ENCODE measurements around the gene TFAP2D.

Gene TFAP2D

DNA sequence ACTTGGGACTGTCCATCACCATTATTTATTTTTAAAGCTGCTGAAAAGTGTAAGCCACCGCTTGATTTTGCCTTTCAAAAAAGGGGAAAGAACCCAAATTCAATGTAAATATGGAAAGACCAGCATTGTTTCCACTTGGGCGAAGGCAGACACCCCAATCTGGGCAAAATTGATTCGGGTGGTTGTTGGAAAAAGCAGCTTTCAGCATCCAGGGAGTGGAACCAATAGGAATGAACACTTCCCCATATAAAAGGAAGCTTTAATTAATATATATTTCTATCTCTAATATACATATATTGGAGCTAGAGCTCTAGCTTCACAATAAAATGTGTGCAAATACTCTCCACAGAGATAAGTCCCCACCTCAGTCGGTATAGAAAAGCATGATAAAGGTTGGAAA lies at the start of gene TFAP2D:
TSS of gene TFAP2D (plus strand) at position 301 of the 400 bp plus-strand sequence. CDS start 530 bp downstream, outside the sequence.
- no peak for DNase-seq

GRCh38 chr6:50663806-50664205 lies 49.5 kb upstream of the TFAP2D start:
- DNase-seq, result no peak

GRCh38 chr6:50666089-50666488 lies 47.2 kb upstream of the TFAP2D start:
- DNase-seq, result no peak

DNA sequence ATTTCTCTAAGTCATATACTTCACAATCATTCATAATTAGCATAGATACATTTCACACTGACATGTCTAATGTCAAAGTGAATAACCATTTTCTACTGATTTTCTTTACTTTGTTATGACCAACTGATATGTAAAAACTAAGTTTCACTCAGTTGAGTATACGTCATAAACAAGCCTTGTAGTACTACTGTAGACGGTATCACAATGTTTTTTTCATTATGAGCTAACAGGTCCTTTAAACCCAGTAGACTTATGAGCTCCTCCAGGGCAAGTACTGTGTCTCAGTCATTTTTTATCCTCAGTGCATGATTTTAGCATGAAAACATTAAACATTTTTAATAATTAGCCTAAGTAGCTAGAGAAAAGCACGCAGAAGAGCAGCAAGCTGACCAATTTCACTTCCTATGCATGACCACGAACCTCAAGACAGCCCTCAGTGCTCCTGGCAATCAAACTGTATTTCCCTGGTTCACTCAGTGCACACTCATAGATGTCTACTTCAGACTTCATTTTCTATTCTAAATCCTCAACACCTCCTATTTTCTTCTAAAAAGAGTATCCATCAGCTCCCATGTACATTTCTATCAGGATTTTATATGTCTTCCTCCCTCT lies 32.0 kb upstream of the TFAP2D start:
- no peak for DNase-seq

DNA sequence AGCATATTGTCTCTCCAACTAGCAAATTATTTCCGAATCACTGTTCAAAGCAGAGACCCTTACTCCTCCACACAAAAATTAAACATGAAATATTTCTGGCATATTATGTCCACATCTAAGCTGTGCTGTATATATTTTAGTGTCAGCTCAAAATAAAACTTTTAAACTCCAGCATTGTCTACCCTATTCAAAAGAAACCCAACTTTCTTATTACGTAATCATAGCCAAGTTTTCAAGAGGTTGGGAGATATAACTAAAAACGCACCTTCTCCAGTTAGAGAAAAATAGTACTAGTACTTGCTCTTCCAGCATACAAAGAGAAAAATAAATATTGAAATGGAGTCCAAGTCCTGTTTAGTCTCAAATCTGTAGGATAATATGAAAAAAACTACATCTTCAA lies 24.1 kb upstream of the TFAP2D start:
- no peak for DNase-seq

- no peak for DNase-seq
These were observed 21.4 kb upstream of the TFAP2D start for GRCh38 chr6:50691814-50692495.

GRCh38 chr6:50698546-50698945 lies 14.8 kb upstream of the TFAP2D start:
- no peak for DNase-seq

DNA sequence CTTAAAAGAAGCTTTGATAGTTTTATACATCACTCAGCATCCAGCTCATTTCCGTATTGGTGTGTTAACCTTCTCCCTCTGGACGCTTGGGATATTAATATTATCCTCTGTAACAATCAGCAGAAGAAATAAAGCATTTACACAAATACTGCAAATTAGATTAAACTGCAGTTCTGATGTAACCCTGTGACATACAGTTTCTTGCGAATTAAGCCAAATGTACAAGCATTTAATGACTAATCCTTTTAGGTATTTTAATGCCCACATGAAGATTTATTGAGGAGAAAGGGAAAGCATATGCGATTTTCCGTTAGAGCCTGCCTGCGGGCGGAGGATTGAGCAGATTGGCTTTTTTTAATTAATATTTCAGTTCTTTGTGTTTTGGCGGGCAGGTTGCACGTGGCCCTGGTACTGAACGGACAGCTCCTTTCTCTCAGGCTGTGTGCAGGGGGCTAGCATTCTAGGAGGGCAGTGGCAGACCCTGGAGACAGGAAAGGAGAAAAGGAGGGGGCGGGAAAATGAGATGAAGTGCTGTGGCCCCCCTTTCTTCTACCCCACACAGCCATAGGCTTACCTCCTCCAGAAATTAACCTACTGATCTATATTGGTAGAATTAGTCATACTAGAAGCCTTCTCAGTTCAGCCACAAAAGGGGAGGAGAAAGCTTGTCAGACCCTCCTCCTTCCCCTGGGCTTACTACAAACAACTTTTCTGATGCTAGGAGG lies 14.1 kb upstream of the TFAP2D start:
- no peak for DNase-seq

DNA sequence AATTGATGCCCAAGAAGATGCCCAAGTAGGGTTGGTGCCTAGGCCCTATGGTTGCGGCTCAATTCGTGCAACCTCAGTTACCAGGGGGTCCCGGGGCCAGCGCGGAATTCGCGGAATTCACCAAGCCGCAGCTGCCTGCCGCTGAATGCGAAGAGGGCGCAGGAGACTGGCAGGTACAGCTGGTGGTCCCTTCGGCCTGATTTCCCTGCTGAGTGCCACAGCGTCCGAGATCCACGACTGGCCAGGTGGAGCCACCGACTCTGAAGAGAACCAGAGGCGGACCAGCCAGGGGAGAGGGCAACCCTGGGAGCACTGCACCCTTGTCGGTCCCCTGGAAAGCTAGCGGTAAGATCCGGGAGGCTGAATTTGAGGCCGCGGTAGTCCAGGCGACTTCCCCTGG lies 6.8 kb upstream of the TFAP2D start:
- DNase-seq, result no peak

DNA sequence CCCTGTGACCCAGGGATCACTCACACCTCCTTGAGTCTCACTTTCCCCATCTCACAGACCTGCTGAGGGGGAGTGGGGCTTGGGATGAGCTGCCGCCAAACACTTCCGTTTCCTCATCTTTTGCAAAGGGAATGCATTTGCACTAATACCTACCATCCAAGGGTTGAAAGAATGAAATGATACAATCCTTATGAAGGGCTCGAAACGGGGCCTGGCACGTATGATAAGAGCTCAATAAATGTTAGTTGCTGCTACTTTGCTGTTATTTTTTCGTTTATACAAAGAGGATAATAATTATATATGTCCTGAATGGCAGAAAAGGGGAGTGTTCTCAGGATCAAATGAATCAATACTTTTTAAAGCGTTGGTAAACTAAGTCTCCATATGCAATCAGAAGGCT lies 6.1 kb upstream of the TFAP2D start:
- DNase-seq, result no peak

DNA sequence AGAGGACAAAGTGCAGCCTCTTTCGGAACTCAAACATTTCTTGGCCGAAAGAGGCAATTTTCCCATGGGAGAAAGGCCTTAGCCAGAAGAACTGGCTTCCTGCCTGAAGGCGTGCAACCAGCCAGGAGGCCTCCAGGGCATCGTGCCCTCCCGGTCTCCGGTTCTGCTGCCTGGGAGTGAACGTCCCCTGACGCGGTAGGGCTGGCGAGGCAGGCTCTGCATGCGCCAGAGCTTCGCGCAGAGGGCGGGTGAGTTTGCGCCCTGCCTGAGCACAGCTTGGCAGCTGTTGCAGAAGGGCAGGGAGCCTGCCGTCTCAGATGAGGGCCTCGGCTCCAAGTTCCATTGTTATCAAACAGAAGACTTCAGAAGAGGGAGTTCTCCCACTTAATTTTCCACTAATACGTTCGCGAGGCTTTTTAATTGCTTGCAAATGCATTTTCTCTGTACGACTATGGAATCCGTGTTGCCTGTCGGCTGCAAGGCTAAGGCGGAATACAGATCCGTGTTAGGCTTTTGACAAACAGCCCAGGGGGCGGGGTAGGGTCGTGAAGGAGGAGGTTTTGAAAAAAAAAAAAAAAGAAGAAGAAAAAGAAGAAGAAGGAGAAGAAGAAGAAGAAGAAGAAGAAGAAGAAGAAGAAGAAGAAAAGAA lies 5.5 kb upstream of the TFAP2D start:
- no peak for DNase-seq

DNA sequence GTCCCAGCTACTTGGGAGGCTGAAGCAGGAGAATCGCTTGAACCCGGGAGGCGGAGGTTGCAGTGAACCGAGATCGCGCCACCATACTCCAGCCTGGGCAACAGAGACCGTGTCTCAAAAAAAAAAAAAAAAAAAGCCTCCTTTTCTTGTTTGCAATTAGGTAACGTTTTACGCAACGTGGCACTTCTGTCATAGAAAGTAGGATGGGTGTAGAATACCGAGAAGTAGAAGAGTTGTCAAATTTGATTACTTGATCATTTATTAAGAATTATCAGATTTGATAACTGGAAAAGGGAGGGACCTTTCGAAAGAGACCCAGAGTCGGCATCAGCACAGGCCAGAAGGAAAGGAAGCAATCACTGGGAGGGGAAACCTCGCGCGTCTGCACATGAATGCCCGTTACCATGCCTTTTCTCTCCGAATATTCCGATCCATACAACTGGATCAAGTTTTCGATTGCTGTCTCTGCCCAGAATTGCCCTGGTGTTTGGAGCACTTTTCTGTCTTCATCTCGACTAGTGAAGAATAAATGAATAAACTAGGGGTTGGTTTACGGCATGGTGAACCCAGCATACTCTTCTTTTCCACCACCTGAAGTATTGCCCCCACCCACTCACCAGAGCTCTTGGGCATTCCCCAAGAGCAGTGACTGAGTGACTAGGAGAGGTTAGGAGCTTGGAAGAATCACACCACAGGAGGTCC lies 4.5 kb upstream of the TFAP2D start:
- no peak for DNase-seq

DNA sequence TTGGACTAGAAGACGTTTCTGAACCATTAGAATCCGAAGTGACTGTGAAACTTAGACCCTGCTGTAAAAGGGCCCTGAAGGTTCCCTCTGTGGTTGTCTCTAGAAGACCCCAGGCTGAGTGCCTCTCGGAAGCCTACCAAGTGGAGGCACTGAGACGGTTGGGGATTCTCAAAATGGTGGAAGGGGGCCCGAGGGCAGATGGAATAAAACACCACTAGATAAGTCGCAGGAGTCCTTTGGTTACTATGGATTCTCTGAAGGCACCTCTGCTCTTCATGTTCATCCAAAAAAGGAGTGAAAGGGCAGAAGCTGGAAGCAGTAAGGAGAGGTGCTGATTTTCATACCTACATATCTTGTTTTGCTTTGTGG lies 4.0 kb upstream of the TFAP2D start:
- no peak for DNase-seq

- no peak for DNase-seq
These were observed 1.6 kb upstream of the TFAP2D start for GRCh38 chr6:50711686-50712085.

DNA sequence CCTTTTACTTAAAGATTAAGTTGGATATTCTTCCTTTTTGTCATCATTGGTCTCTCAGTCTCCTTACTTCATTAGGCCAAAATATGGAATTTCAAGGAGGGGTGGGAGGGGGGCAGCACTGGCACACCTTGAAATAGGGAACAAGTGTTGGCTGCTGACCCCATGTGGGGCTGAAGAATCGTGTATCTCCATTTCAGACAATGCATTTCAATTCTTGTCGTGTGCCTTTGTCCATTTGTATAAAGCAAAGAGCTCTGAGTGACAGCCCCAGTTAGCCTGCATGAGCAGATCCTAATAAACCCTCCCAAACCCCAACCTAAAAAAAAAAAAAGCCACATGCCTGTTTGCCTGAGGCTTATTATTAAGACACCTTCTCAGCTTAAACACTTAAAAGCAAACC lies 1.0 kb upstream of the TFAP2D start:
- DNase-seq, result no peak

DNA sequence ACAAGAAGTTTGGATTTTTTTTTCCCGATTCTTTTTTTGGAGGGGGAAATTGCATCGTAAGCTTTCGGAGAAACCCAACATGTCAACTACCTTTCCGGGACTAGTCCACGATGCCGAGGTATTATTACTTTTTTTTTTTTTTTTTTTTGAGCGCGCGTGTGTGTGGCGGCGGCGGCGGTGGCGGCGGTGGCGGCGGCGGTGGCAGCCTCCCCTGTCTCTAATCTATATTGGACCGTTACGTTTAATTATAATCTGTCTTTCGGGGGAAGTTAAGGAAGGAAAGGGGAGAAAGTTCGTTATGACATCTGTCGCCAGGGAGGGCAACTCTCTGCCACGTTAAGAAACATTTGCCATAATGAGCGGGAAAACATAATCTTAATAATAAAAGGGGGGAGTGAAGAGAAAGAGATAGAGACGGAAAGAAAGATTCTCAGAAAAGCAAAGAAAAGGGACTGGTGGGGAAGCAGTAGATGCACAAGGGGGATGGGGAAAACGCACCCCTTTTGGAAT lies 706 bp downstream of the TFAP2D start:
- DNase-seq, result no peak

GRCh38 chr6:50714487-50715379 lies 1.4 kb downstream of the TFAP2D start:
- DNase-seq, result no peak

GRCh38 chr6:50716899-50717509 lies 3.7 kb downstream of the TFAP2D start:
- no peak for DNase-seq

DNA sequence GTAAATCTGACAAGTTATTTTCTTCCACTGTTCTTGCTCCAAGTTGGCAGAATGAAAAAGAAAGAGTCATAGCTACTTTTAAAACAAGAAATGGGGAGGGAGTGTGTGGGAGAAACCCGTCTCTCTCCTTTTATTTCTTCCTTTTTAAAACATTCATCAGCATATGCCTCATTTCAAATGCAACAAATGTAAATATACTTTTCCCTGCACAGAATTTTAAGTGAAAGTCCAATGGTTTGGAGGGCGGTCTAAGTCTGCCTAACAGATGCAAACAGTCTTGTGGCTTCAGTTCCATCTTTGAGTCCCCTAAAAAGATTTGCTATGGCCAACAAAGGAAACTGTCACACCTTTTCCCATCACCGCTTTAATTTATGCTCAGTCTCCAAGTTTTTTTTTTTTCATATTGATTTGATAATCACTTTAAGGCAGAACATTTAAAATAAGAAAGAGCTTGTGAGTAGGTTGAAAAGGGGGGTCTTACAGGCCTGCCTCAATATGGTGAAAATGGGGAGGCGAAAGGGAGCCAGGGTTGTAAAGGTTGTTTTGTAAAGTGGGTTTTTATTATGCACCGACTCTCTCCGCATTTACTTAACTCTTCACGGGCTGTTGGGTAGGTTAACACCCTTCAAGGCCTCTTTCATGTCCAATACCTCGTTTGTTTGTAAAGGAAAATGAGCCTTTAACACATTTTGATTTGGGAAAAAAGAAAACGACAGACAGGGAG lies 4.6 kb downstream of the TFAP2D start:
- no peak for DNase-seq

DNA sequence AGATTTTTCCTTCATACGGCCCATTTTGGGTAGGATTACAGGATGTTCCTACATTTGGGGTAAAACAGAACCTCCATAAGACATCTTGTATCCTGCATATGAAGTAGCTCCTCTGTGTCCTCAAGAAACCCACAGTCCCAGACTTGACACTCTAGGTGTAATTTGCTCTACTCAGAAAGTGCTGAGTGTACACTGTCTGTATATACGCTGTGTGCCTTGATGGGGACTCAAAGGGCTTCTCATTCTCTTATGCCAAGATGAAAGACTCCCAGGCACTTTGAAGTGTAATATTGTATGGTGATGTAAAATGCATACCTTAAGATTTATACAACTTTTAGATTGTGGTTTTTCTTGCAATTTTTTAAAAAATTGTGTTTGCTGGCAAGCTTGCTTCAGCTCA lies 5.2 kb downstream of the TFAP2D start:
- DNase-seq, result no peak

GRCh38 chr6:50720623-50721022 lies 7.3 kb downstream of the TFAP2D start:
- DNase-seq, result no peak
